ENCODE measurements around the gene OCA2. TPM values are rescaled to one million over a fixed set of nuclear protein-coding genes. Genes with fewer than 3 reads are reported as not detected.

OCA2 gene
- total and polyA plus RNA-seq, 11 donors: 0.04 to 0.10 (median 0.07) TPM; not detected in 8

Other genes with a start within 250 kb of the OCA2 start
- gene HERC2, start 222.9 kb upstream of the OCA2 start, total RNA-seq: 10 to 100 TPM; 38.0 to 70.5 (median 59.6) TPM
- gene HERC2, start 222.9 kb upstream of the OCA2 start, polyA plus RNA-seq: 10 to 100 TPM; 25.9 to 49.0 TPM

All from heart left ventricle (tissue), 11 donors.